ENCODE measurements around the gene NUDT16. TPM values are rescaled to one million over a fixed set of nuclear protein-coding genes. Genes with fewer than 3 reads are reported as not detected.
A peak's percentile ranks its signal among the peaks of the same experiment; 100 is the strongest.
"Not testable (repeated sequence)": the region's sequence is repeated elsewhere in the genome, so short reads cannot be mapped to it uniquely, and the experiment has no call there.

NUDT16 gene
- total RNA-seq, 1 donor from 2014 or later, result 8.9 TPM

- H3K9me3 ChIP-seq (ENCODE audit: control insufficient read depth in 3 of 3, low read length in 3 of 3); H3K27me3 ChIP-seq (ENCODE audit: control insufficient read depth in 3 of 3, insufficient read depth in 3 of 3, low read length in 3 of 3): not testable (repeated sequence)
- Histone ChIP-seq H3K4me1 (ENCODE audit: control insufficient read depth in 3 of 3, insufficient read depth in 3 of 3, low read length in 3 of 3) (peaks cover 20 to 39% (median 32%) of the 10 kb centered on the region in 3 donors), H3K4me3 (ENCODE audit: low read length in 3 of 3) (peak overlapping the region; percentile 86 to 96 (median 92)), H3K27ac (ENCODE audit: low read depth, low read length) (peak overlapping the region; percentile 90), H3K36me3 (ENCODE audit: control insufficient read depth in 3 of 3, insufficient read depth in 3 of 3, low read length in 3 of 3) (peaks cover 20 to 28% (median 22%) of the 10 kb centered on the region in 3 donors), H3K9ac (ENCODE audit: low read depth in 1 of 3, low read length in 3 of 3) (peak overlapping the region; percentile 89 to 94 (median 93))
These were observed 641 bp upstream of the NUDT16 start for GRCh38 chr3:131380821-131381444.

GRCh38 chr3:131386429-131387165 lies 5.0 kb downstream of the NUDT16 start:
- peak overlapping the region; percentile 3 for H3K27ac ChIP-seq (ENCODE audit: low read depth, low read length)

GRCh38 chr3:131387796-131388489 lies 6.4 kb downstream of the NUDT16 start:
- Histone ChIP-seq H3K27ac (ENCODE audit: low read depth, low read length) (peak overlapping the region; percentile 14), H3K9me3 (ENCODE audit: control insufficient read depth in 3 of 3, low read length in 3 of 3) (no peaks in the 10 kb centered on the region), H3K27me3 (ENCODE audit: control insufficient read depth in 3 of 3, insufficient read depth in 3 of 3, low read length in 3 of 3) (no peaks in the 10 kb centered on the region), H3K4me1 (ENCODE audit: control insufficient read depth in 3 of 3, insufficient read depth in 3 of 3, low read length in 3 of 3) (peaks cover 9 to 27% (median 19%) of the 10 kb centered on the region in 3 donors), H3K4me3 (ENCODE audit: low read length in 3 of 3) (no peak overlapping the region), H3K36me3 (ENCODE audit: control insufficient read depth in 3 of 3, insufficient read depth in 3 of 3, low read length in 3 of 3) (peaks cover 21 to 23% (median 22%) of the 10 kb centered on the region in 3 donors), H3K9ac (ENCODE audit: low read depth in 1 of 3, low read length in 3 of 3) (no peak overlapping the region)

More at GRCh38 chr3:131386429-131387165, 5.0 kb downstream of the NUDT16 start:
- Histone ChIP-seq H3K4me1 (ENCODE audit: control insufficient read depth in 3 of 3, insufficient read depth in 3 of 3, low read length in 3 of 3) (peaks cover 18 to 41% (median 29%) of the 10 kb centered on the region in 3 donors), H3K9ac (ENCODE audit: low read depth in 1 of 3, low read length in 3 of 3) (no peak overlapping the region), H3K36me3 (ENCODE audit: control insufficient read depth in 3 of 3, insufficient read depth in 3 of 3, low read length in 3 of 3) (peaks cover 22 to 23% (median 22%) of the 10 kb centered on the region in 3 donors), H3K27me3 (ENCODE audit: control insufficient read depth in 3 of 3, insufficient read depth in 3 of 3, low read length in 3 of 3) (no peaks in the 10 kb centered on the region), H3K9me3 (ENCODE audit: control insufficient read depth in 3 of 3, low read length in 3 of 3) (no peaks in the 10 kb centered on the region), H3K4me3 (ENCODE audit: low read length in 3 of 3) (no peak overlapping the region)

- no peak overlapping the region for H3K9ac ChIP-seq (ENCODE audit: low read depth in 1 of 3, low read length in 3 of 3)
- H3K27ac ChIP-seq (ENCODE audit: low read depth, low read length), result no peak overlapping the region
- H3K4me1 ChIP-seq (ENCODE audit: control insufficient read depth in 3 of 3, insufficient read depth in 3 of 3, low read length in 3 of 3), result peaks cover 5 to 22% (median 16%) of the 10 kb centered on the region in 3 donors
- H3K9me3 ChIP-seq (ENCODE audit: control insufficient read depth in 3 of 3, low read length in 3 of 3), result no peaks in the 10 kb centered on the region
- no peak overlapping the region for H3K4me3 ChIP-seq (ENCODE audit: low read length in 3 of 3)
- peaks cover 16 to 20% (median 20%) of the 10 kb centered on the region in 3 donors for H3K36me3 ChIP-seq (ENCODE audit: control insufficient read depth in 3 of 3, insufficient read depth in 3 of 3, low read length in 3 of 3)
- no peaks in the 10 kb centered on the region for H3K27me3 ChIP-seq (ENCODE audit: control insufficient read depth in 3 of 3, insufficient read depth in 3 of 3, low read length in 3 of 3)
These were observed 6.9 kb downstream of the NUDT16 start for GRCh38 chr3:131388490-131388799.

GRCh38 chr3:131390331-131390730 lies 8.8 kb downstream of the NUDT16 start:
- Histone ChIP-seq H3K9ac (ENCODE audit: low read depth in 1 of 3, low read length in 3 of 3) (no peak overlapping the region), H3K36me3 (ENCODE audit: control insufficient read depth in 3 of 3, insufficient read depth in 3 of 3, low read length in 3 of 3) (peaks cover 3 to 9% (median 5%) of the 10 kb centered on the region in 3 donors), H3K27ac (ENCODE audit: low read depth, low read length) (no peak overlapping the region), H3K27me3 (ENCODE audit: control insufficient read depth in 3 of 3, insufficient read depth in 3 of 3, low read length in 3 of 3) (no peaks in the 10 kb centered on the region), H3K9me3 (ENCODE audit: control insufficient read depth in 3 of 3, low read length in 3 of 3) (no peaks in the 10 kb centered on the region), H3K4me1 (ENCODE audit: control insufficient read depth in 3 of 3, insufficient read depth in 3 of 3, low read length in 3 of 3) (peaks cover 3 to 9% (median 8%) of the 10 kb centered on the region in 3 donors), H3K4me3 (ENCODE audit: low read length in 3 of 3) (no peak overlapping the region)

- Histone ChIP-seq H3K27ac (ENCODE audit: low read depth, low read length) (no peak overlapping the region), H3K36me3 (ENCODE audit: control insufficient read depth in 3 of 3, insufficient read depth in 3 of 3, low read length in 3 of 3) (no peaks in the 10 kb centered on the region), H3K4me3 (ENCODE audit: low read length in 3 of 3) (no peak overlapping the region), H3K27me3 (ENCODE audit: control insufficient read depth in 3 of 3, insufficient read depth in 3 of 3, low read length in 3 of 3) (no peaks in the 10 kb centered on the region), H3K9me3 (ENCODE audit: control insufficient read depth in 3 of 3, low read length in 3 of 3) (no peaks in the 10 kb centered on the region), H3K9ac (ENCODE audit: low read depth in 1 of 3, low read length in 3 of 3) (no peak overlapping the region), H3K4me1 (ENCODE audit: control insufficient read depth in 3 of 3, insufficient read depth in 3 of 3, low read length in 3 of 3) (no peaks in the 10 kb centered on the region)
These were observed 11.5 kb downstream of the NUDT16 start for GRCh38 chr3:131393051-131393450.

- Histone ChIP-seq H3K9ac (ENCODE audit: low read depth in 1 of 3, low read length in 3 of 3) (no peak overlapping the region), H3K27me3 (ENCODE audit: control insufficient read depth in 3 of 3, insufficient read depth in 3 of 3, low read length in 3 of 3) (no peaks in the 10 kb centered on the region), H3K4me1 (ENCODE audit: control insufficient read depth in 3 of 3, insufficient read depth in 3 of 3, low read length in 3 of 3) (no peaks in the 10 kb centered on the region), H3K4me3 (ENCODE audit: low read length in 3 of 3) (no peak overlapping the region), H3K9me3 (ENCODE audit: control insufficient read depth in 3 of 3, low read length in 3 of 3) (no peaks in the 10 kb centered on the region), H3K27ac (ENCODE audit: low read depth, low read length) (no peak overlapping the region), H3K36me3 (ENCODE audit: control insufficient read depth in 3 of 3, insufficient read depth in 3 of 3, low read length in 3 of 3) (no peaks in the 10 kb centered on the region)
These were observed 12.3 kb downstream of the NUDT16 start for GRCh38 chr3:131393868-131394267.

- Histone ChIP-seq H3K9ac (ENCODE audit: low read depth in 1 of 3, low read length in 3 of 3) (no peak overlapping the region), H3K27me3 (ENCODE audit: control insufficient read depth in 3 of 3, insufficient read depth in 3 of 3, low read length in 3 of 3) (no peaks in the 10 kb centered on the region), H3K4me3 (ENCODE audit: low read length in 3 of 3) (no peak overlapping the region), H3K9me3 (ENCODE audit: control insufficient read depth in 3 of 3, low read length in 3 of 3) (no peaks in the 10 kb centered on the region), H3K4me1 (ENCODE audit: control insufficient read depth in 3 of 3, insufficient read depth in 3 of 3, low read length in 3 of 3) (no peaks in the 10 kb centered on the region), H3K27ac (ENCODE audit: low read depth, low read length) (no peak overlapping the region), H3K36me3 (ENCODE audit: control insufficient read depth in 3 of 3, insufficient read depth in 3 of 3, low read length in 3 of 3) (no peaks in the 10 kb centered on the region)
These were observed 12.8 kb downstream of the NUDT16 start for GRCh38 chr3:131394400-131394799.

GRCh38 chr3:131396170-131396569 lies 14.6 kb downstream of the NUDT16 start:
- Histone ChIP-seq H3K27me3 (ENCODE audit: control insufficient read depth in 3 of 3, insufficient read depth in 3 of 3, low read length in 3 of 3) (no peaks in the 10 kb centered on the region), H3K4me1 (ENCODE audit: control insufficient read depth in 3 of 3, insufficient read depth in 3 of 3, low read length in 3 of 3) (no peaks in the 10 kb centered on the region), H3K36me3 (ENCODE audit: control insufficient read depth in 3 of 3, insufficient read depth in 3 of 3, low read length in 3 of 3) (no peaks in the 10 kb centered on the region), H3K27ac (ENCODE audit: low read depth, low read length) (no peak overlapping the region), H3K9me3 (ENCODE audit: control insufficient read depth in 3 of 3, low read length in 3 of 3) (no peaks in the 10 kb centered on the region), H3K4me3 (ENCODE audit: low read length in 3 of 3) (no peak overlapping the region), H3K9ac (ENCODE audit: low read depth in 1 of 3, low read length in 3 of 3) (no peak overlapping the region)

GRCh38 chr3:131397889-131398288 lies 16.3 kb downstream of the NUDT16 start:
- Histone ChIP-seq H3K36me3 (ENCODE audit: control insufficient read depth in 3 of 3, insufficient read depth in 3 of 3, low read length in 3 of 3) (no peaks in the 10 kb centered on the region), H3K27me3 (ENCODE audit: control insufficient read depth in 3 of 3, insufficient read depth in 3 of 3, low read length in 3 of 3) (no peaks in the 10 kb centered on the region), H3K9ac (ENCODE audit: low read depth in 1 of 3, low read length in 3 of 3) (no peak overlapping the region), H3K27ac (ENCODE audit: low read depth, low read length) (no peak overlapping the region), H3K9me3 (ENCODE audit: control insufficient read depth in 3 of 3, low read length in 3 of 3) (no peaks in the 10 kb centered on the region), H3K4me3 (ENCODE audit: low read length in 3 of 3) (no peak overlapping the region), H3K4me1 (ENCODE audit: control insufficient read depth in 3 of 3, insufficient read depth in 3 of 3, low read length in 3 of 3) (peaks cover 2 to 5% (median 4%) of the 10 kb centered on the region in 3 donors)

Measured in skeletal muscle tissue (tissue), 4 donors.